Mucosa of descending colon (tissue), 3 donors: ENCODE results near the gene EYA4. TPM values are rescaled to one million over a fixed set of nuclear protein-coding genes. Genes with fewer than 3 reads are reported as not detected.
A peak's percentile ranks its signal among the peaks of the same experiment; 100 is the strongest.

Experiments
- ATAC-seq: fragments of 200-7000 bp; cut with Tn5 transposase; one replicate; pipeline ENCODE4 v1.9.1; 2020; ENCODE audit warnings: mild to moderate bottlenecking, moderate library complexity
- DNase-seq, 3 donors: peaks; one replicate each; pipeline ENCODE4 v3.0.0-alpha.2; 2020
- H3K36me3 ChIP-seq: fragments of 200-600 bp; one replicate; pipeline ENCODE4 v1.8.0; 2021; ENCODE audit warnings: low read depth, mild to moderate bottlenecking
- H3K4me1 ChIP-seq: fragments of 200-600 bp; one replicate; pipeline ENCODE4 v1.8.0; 2021; ENCODE audit warnings: low read depth, mild to moderate bottlenecking
- H3K4me3 ChIP-seq: fragments of 200-600 bp; one replicate; pipeline ENCODE4 v1.8.0; 2021; ENCODE audit warnings: mild to moderate bottlenecking
- H3K9me3 ChIP-seq: fragments of 200-600 bp; one replicate; pipeline ENCODE4 v1.8.0; 2021; ENCODE audit warnings: mild to moderate bottlenecking
- CTCF ChIP-seq: fragments of 200-600 bp; IDR thresholded peaks from one replicate; pipeline ENCODE4 v1.8.0; 2022; ENCODE audit warnings: antibody characterized with exemption, mild to moderate bottlenecking
- intact Hi-C, 2 donors: fragments of 100-400 bp; cut with DNase I in 1 of 2; cut with micrococcal nuclease in 1 of 2; formaldehyde crosslinking; loops; one replicate each; pipeline versions ENCODE4 v1.11.0 to v1.11.1; 2022; cut with DNase I, micrococcal nuclease
- long read RNA-seq, 2 donors: library from polyadenylated mRNA; unstranded; transcript quantifications; one replicate each; pipeline ENCODE4 v2.0.0, GENCODE V29; 2019 to 2021
- total RNA-seq, 3 donors: library from RNA; stranded (reverse); fragmentation: NEBNext Ultra II Directional in 2 of 3; extraction: Animal tissue kit (Norgen Biotek cat#: 25700) in 2 of 3; gene quantifications; one replicate each; pipeline versions ENCODE4 v1.2.1 to v1.2.4, GENCODE V29; 2021 to 2023
- donor health status: DM: no; HTN: no; CAD: no; lungs with moderate emphysema.
- donor health status: DM: no; HTN: no; CAD: no.
- donor health status: DM: no; HTN: yes; CAD: no.

The EYA4 gene
- under 1 TPM in 2 of 3 donors, not detected in 1; 0.41 to 0.66 TPM for total RNA-seq
- long read RNA-seq, donor 1, result 0 reads
- long read RNA-seq, donor 2, partial matches to known transcripts, result 0 of 1 reads
- long read RNA-seq, donor 2, other reads (novel, unspliced or antisense), result 1 of 1 reads

- Histone ChIP-seq H3K9me3 (no peaks in the 10 kb centered on the region), H3K36me3 (no peaks in the 10 kb centered on the region), H3K4me3 (no peak within 1 kb of the TSS), H3K4me1 (peaks cover 6% of the 10 kb centered on the region)
- TF ChIP-seq CTCF, result no peak
- intact Hi-C loops, result no loop called here
- ATAC-seq (peak; percentile 27), DNase-seq (peak in 1 of 3 donors; percentile 30)
These were observed at the start of gene EYA4 for GRCh38 chr6:133241086-133241900. Gene EYA4 (plus strand): TSS chr6:133241357. CDS start chr6:133274781, 33,424 bp downstream.

GRCh38 chr6:133193396-133193795 lies 47.8 kb upstream of the EYA4 start:
- intact Hi-C loops, result no loop called here
- H3K4me1 ChIP-seq, result no peaks in the 10 kb centered on the region
- no peaks in the 10 kb centered on the region for H3K9me3 ChIP-seq
- H3K4me3 ChIP-seq, result no peak overlapping the region
- no peak for DNase-seq
- no peaks in the 10 kb centered on the region for H3K36me3 ChIP-seq
- ATAC-seq, result no peak
- TF ChIP-seq CTCF, result no peak

DNA sequence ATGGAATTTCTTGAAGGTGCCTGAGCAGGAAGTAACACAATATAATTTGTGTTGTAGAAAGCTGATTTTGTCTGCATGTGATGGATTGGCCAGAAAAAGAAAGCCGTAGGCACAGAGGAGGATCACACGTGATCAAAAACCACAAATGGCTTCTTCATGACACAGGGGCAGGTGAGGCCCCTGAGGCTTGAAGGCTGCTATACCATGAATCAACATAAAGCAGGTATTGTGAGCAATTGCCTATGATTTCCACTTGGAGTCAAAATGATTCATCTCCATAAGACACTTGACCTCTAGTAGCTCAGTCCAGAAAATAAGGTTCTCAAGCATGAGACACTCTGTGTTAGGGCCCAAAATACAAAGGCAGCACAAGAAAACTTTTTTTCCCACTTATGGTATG lies 42.4 kb upstream of the EYA4 start:
- H3K4me1 ChIP-seq, result no peaks in the 10 kb centered on the region
- intact Hi-C loops, result no loop called here
- no peak for TF ChIP-seq CTCF
- H3K36me3 ChIP-seq, result no peaks in the 10 kb centered on the region
- ATAC-seq (no peak), DNase-seq (no peak)
- no peak overlapping the region for H3K4me3 ChIP-seq
- no peaks in the 10 kb centered on the region for H3K9me3 ChIP-seq

GRCh38 chr6:133201231-133201630 lies 39.9 kb upstream of the EYA4 start:
- no peak for ATAC-seq
- no peak overlapping the region for H3K4me3 ChIP-seq
- H3K36me3 ChIP-seq, result no peaks in the 10 kb centered on the region
- no peak for DNase-seq
- no peaks in the 10 kb centered on the region for H3K4me1 ChIP-seq
- H3K9me3 ChIP-seq, result no peaks in the 10 kb centered on the region
- TF ChIP-seq CTCF, result no peak
- intact Hi-C loops, result no loop called here

DNA sequence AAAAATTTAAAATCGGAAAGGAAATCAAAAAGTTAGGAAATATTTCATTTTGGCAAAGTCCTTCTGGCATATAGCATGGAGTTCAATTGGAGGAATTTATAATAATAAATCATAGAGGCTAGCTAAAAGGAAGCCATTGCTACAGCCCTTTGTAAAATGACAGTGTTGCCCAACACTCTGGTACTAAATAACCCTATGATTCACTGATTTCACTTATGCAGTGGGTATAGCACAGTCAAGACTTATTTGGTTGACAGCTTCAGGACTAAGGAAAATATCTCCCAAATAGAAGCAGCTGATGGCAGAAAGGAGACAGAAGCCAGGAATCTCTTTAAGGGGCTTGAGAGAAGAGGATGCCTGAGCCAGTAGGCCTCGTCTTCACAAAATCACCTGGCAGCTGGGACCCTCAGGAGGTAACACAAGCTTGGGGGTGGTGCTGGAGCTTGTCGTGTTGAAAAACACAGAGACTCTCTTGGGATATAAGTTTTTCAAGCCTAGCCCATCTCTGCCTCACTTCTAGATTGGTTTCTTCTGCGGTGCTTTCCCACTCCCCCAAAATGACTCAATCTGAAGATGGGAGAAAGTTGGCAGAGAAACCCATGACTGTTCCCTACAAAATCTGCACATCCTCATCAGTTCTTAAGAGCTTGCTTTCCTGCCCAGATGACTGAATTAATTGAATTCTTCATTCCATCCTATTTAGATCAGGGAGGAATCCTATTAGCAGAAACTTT lies 38.4 kb upstream of the EYA4 start:
- intact Hi-C loops, result no loop called here
- no peak for DNase-seq

More for the DNA sequence above, 38.4 kb upstream of the EYA4 start:
- TF ChIP-seq CTCF, result no peak
- Histone ChIP-seq H3K4me3 (no peak overlapping the region), H3K9me3 (no peaks in the 10 kb centered on the region), H3K36me3 (no peaks in the 10 kb centered on the region), H3K4me1 (no peaks in the 10 kb centered on the region)
- ATAC-seq, result no peak
